ENCODE data around the gene MMD2. TPM values are rescaled to one million over a fixed set of nuclear protein-coding genes. Genes with fewer than 3 reads are reported as not detected.

The MMD2 gene
- total and polyA plus RNA-seq, 2 of the 8 experiments (the other 6 are each of a cell fraction or from before 2014, with no cell fraction given), result 0.14 TPM; not detected in 1

DNA sequence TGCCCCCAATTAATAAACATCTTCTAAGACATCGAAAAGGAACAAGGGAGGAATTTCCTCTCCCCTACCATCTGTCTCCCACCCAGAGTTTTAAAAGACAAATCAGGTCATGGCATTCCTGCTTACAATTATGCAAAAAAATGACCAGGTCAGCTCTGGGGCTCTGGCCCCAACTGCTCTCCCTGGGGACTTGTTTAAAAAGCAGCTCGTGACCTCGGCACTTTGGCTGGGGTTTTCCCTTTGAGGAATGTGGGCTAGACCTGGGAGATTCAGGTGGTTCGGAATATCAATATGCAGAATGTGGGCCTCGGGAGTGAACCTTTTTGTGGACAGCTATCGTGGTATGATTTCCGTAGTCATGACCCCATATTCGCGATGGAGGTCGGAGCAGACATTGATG lies 74.8 kb downstream of the MMD2 start:
- Histone ChIP-seq H4K20me1 (replicated peaks in 1 of 2; ENCODE audit: control insufficient read depth in 1 of 2, insufficient read depth in 2 of 2, low read length in 2 of 2) (no peaks in the 10 kb centered on the region), H2AFZ (ENCODE audit: low read length) (no peak overlapping the region), H2BK15ac (ENCODE audit: low read length) (no peak overlapping the region), H2BK20ac (ENCODE audit: low read length) (no peak overlapping the region), H3K4me2 (ENCODE audit: insufficient read depth in 1 of 2, low read depth in 2 of 2, low read length in 2 of 2) (no peak overlapping the region), H3K9ac (replicated peaks in 1 of 4; ENCODE audit: extremely low read depth in 1 of 4, low read depth in 3 of 4, low read length in 3 of 4) (no peak overlapping the region), H3K9me3 (ENCODE audit: insufficient read depth in 2 of 2, low read depth in 1 of 2, low read length in 1 of 2) (no peaks in the 10 kb centered on the region), H3K4me1 (replicated peaks in 1 of 4; ENCODE audit: control insufficient read depth in 3 of 4, insufficient read depth in 4 of 4, low read length in 3 of 4) (peaks cover 0 to 5% (median 2%) of the 10 kb centered on the region in 4 experiments; a peak in 3 of 7 replicates), H3K23ac (ENCODE audit: insufficient read length) (no peak overlapping the region), H3K56ac (replicated peaks; ENCODE audit: insufficient read length, low read depth, low read length) (no peak overlapping the region), H3K79me1 (ENCODE audit: low read depth, low read length) (no peaks in the 10 kb centered on the region), H4K91ac (replicated peaks; ENCODE audit: insufficient read length, low read length) (no peak overlapping the region), H3K23me2 (ENCODE audit: low read depth, low read length) (peaks cover 11% of the 10 kb centered on the region; the same call in 1 of the 2 replicates), H3K4me3 (ENCODE audit: extremely low read depth in 1 of 4, insufficient read depth in 2 of 4, low read depth in 3 of 4, low read length in 4 of 4) (no peak overlapping the region), H3K14ac (ENCODE audit: insufficient read length) (no peak overlapping the region), H2AK5ac (ENCODE audit: low read depth, low read length) (no peak overlapping the region), H3K27me3 (replicated peaks in 1 of 4; ENCODE audit: control insufficient read depth in 3 of 4, extremely low read depth in 1 of 4, insufficient read depth in 3 of 4, low read length in 3 of 4) (peaks cover 0 to 9% (median 2%) of the 10 kb centered on the region in 4 experiments; a peak in 2 of 7 replicates), H2BK12ac (ENCODE audit: low read depth, low read length) (no peak overlapping the region), H2BK120ac (replicated peaks; ENCODE audit: low read depth, low read length) (no peak overlapping the region), H4K8ac (ENCODE audit: extremely low read depth, insufficient read depth, low read length) (no peak overlapping the region), H3K18ac (ENCODE audit: extremely low read depth, low read length) (no peak overlapping the region), H3K36me3 (ENCODE audit: control insufficient read depth in 2 of 4, insufficient read depth in 4 of 4, low read length in 3 of 4) (no peaks in the 10 kb centered on the region), H3K4ac (replicated peaks; ENCODE audit: insufficient read length, low read depth, low read length) (no peak overlapping the region), H2BK5ac (ENCODE audit: low read depth, low read length) (no peak overlapping the region), H3K27ac (ENCODE audit: low read depth, low read length) (no peak overlapping the region), H3K79me2 (ENCODE audit: control insufficient read depth in 1 of 2, insufficient read depth in 2 of 2, low read length in 2 of 2) (no peaks in the 10 kb centered on the region), H4K5ac (ENCODE audit: insufficient read length, low read depth, low read length) (no peak overlapping the region)
- TF ChIP-seq CBX5 (IDR thresholded peaks at IDR 0.05; ENCODE audit: low read depth, low read length) (no peak), KDM1A (IDR thresholded peaks at IDR 0.05; ENCODE audit: borderline replicate concordance, low read length) (no peak), ZNF274 (IDR thresholded peaks at IDR 0.05; ENCODE audit: borderline replicate concordance, extremely low read depth, low read length) (no peak), SP4 (IDR thresholded peaks at IDR 0.05; ENCODE audit: low read length) (no peak), CTBP2 (IDR thresholded peaks at IDR 0.05; ENCODE audit: borderline replicate concordance, insufficient read depth, insufficient read length, low read length) (no peak), ASH2L (IDR thresholded peaks at IDR 0.05; ENCODE audit: low read length) (no peak), TBP (IDR thresholded peaks at IDR 0.05; ENCODE audit: low read depth, low read length) (no peak), CREB1 (IDR thresholded peaks at IDR 0.05) (no peak), MAX (IDR thresholded peaks at IDR 0.05) (no peak), POLR2AphosphoS5 (IDR thresholded peaks at IDR 0.05; ENCODE audit: low read depth, low read length) (no peak)
- TF ChIP-seq, protein P1, sequence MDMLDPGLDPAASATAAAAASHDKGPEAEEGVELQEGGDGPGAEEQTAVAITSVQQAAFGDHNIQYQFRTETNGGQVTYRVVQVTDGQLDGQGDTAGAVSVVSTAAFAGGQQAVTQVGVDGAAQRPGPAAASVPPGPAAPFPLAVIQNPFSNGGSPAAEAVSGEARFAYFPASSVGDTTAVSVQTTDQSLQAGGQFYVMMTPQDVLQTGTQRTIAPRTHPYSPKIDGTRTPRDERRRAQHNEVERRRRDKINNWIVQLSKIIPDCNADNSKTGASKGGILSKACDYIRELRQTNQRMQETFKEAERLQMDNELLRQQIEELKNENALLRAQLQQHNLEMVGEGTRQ (IDR thresholded peaks at IDR 0.05; ENCODE audit: low read length), result no peak
- no peak for DNase-seq (ENCODE audit: low read depth in 1 of 2, low spot score in 2 of 2)
- CTCF ChIA-PET (ENCODE audit: partially characterized antibody), result interaction anchor here (0.7 to 4.8 kb wide), 24 partner anchors 8 to 205 kb away, joined by 3 to 47 read pairs (median 4); partner anchors contain the start of gene RBAK
- no peak for FAIRE-seq
- 90% methylated on average over 10 of the region's 10 CpGs; no CpG with 5 or more reads in 1 of the 2 experiments for WGBS, 2 experiments (ENCODE audit: extremely low coverage in 1 of 2, insufficient coverage in 1 of 2, insufficient read length in 1 of 2, insufficient replicate concordance in 2 of 2, low coverage in 1 of 2, low lambda C conversion rate in 2 of 2, missing lambda C conversion rate in 1 of 2)
- POLR2A ChIA-PET (ENCODE audit: partially characterized antibody), result interaction anchor here (0.9 to 1.3 kb wide), 3 partner anchors 11 to 90 kb away, joined by 4 read pairs; no protein-coding TSS in a partner anchor

Measured in H1 (cell line).